ENCODE results near the gene NLRP6. TPM values are rescaled to one million over a fixed set of nuclear protein-coding genes. Genes with fewer than 3 reads are reported as not detected.

NLRP6 gene
- total RNA-seq, 3 donors from 2014 or later (not counting 1 experiment from before 2014, with no cell fraction given): 1.7 to 3.0 (median 2.3) TPM

GRCh38 chr11:294780-295179, 16.6 kb downstream of the NLRP6 start:
- no peak for TF ChIP-seq CTCF (IDR thresholded peaks at IDR 0.05)
- no peak for DNase-seq
- intact Hi-C loops (cut with micrococcal nuclease): no loop called here
- no peaks in the 10 kb centered on the region for H3K27me3 Mint-ChIP-seq (ENCODE audit: low read depth in 2 of 2)
- H3K27ac Mint-ChIP-seq: no peak overlapping the region
- no peak for ATAC-seq
- H3K4me1 Mint-ChIP-seq: peaks cover 25 to 32% of the 10 kb centered on the region in 2 donors
- Histone ChIP-seq H3K4me1 (ENCODE audit: control insufficient read depth, insufficient read depth, low read length) (peaks cover 67% of the 10 kb centered on the region), H3K36me3 (ENCODE audit: control insufficient read depth, insufficient read depth, low read length) (peaks cover 27% of the 10 kb centered on the region), H3K27me3 (ENCODE audit: control insufficient read depth, insufficient read depth, low read length) (no peaks in the 10 kb centered on the region), H3K27ac (ENCODE audit: low read length) (no peak overlapping the region), H3K4me3 (ENCODE audit: low read length) (no peak overlapping the region), H3K9me3 (ENCODE audit: control insufficient read depth, insufficient read depth, low read length) (no peaks in the 10 kb centered on the region)
- H3K4me3 Mint-ChIP-seq: no peak overlapping the region
- no peaks in the 10 kb centered on the region for H3K36me3 Mint-ChIP-seq
- 90% methylated on average over 16 of the region's 16 CpGs for whole genome bisulfite sequencing (ENCODE audit: insufficient coverage)
- no peaks in the 10 kb centered on the region for H3K9me3 Mint-ChIP-seq

- H3K4me1 Mint-ChIP-seq: peaks cover 19 to 25% of the 10 kb centered on the region in 2 donors
- intact Hi-C loops (cut with micrococcal nuclease): no loop called here
- H3K27me3 Mint-ChIP-seq (ENCODE audit: low read depth in 2 of 2): no peaks in the 10 kb centered on the region
- peaks cover 27% of the 10 kb centered on the region for H3K36me3 ChIP-seq (ENCODE audit: control insufficient read depth, insufficient read depth, low read length)
- ATAC-seq (no peak), DNase-seq (no peak)
- H3K4me3 Mint-ChIP-seq: no peak overlapping the region
- H3K36me3 Mint-ChIP-seq: no peaks in the 10 kb centered on the region
- no peak for TF ChIP-seq CTCF (IDR thresholded peaks at IDR 0.05)
- no peaks in the 10 kb centered on the region for H3K9me3 ChIP-seq (ENCODE audit: control insufficient read depth, insufficient read depth, low read length)
- H3K4me3 ChIP-seq (ENCODE audit: low read length): no peak overlapping the region
- no peaks in the 10 kb centered on the region for H3K27me3 ChIP-seq (ENCODE audit: control insufficient read depth, insufficient read depth, low read length)
- 88% methylated on average over 26 of the region's 26 CpGs for WGBS (ENCODE audit: insufficient coverage)
- no peaks in the 10 kb centered on the region for H3K9me3 Mint-ChIP-seq
- peaks cover 62% of the 10 kb centered on the region for H3K4me1 ChIP-seq (ENCODE audit: control insufficient read depth, insufficient read depth, low read length)
- no peak overlapping the region for H3K27ac ChIP-seq (ENCODE audit: low read length)
- no peak overlapping the region for H3K27ac Mint-ChIP-seq
Observed at GRCh38 chr11:295351-296170, 17.4 kb downstream of the NLRP6 start.

GRCh38 chr11:296171-297050, 18.2 kb downstream of the NLRP6 start:
- Mint-ChIP-seq H3K27ac (peak overlapping the region; percentile 65 to 76), H3K9me3 (no peaks in the 10 kb centered on the region), H3K27me3 (ENCODE audit: low read depth in 2 of 2) (no peaks in the 10 kb centered on the region), H3K36me3 (no peaks in the 10 kb centered on the region), H3K4me3 (no peak overlapping the region), H3K4me1 (peaks cover 12 to 16% of the 10 kb centered on the region in 2 donors)
- Histone ChIP-seq H3K4me1 (ENCODE audit: control insufficient read depth, insufficient read depth, low read length) (peaks cover 54% of the 10 kb centered on the region), H3K27ac (ENCODE audit: low read length) (peak overlapping the region; percentile 63), H3K27me3 (ENCODE audit: control insufficient read depth, insufficient read depth, low read length) (no peaks in the 10 kb centered on the region), H3K9me3 (ENCODE audit: control insufficient read depth, insufficient read depth, low read length) (no peaks in the 10 kb centered on the region), H3K4me3 (ENCODE audit: low read length) (no peak overlapping the region), H3K36me3 (ENCODE audit: control insufficient read depth, insufficient read depth, low read length) (peaks cover 25% of the 10 kb centered on the region)
- no peak for TF ChIP-seq CTCF (IDR thresholded peaks at IDR 0.05)
- DNase-seq (no peak), ATAC-seq (no peak)
- intact Hi-C loops (cut with micrococcal nuclease): no loop called here
- WGBS (ENCODE audit: insufficient coverage): 85% methylated on average over 35 of the region's 35 CpGs
